HepG2 (cell line): Measurements from ENCODE around the gene IGFBP5. TPM values are rescaled to one million over a fixed set of nuclear protein-coding genes. Genes with fewer than 3 reads are reported as not detected.

Source experiments
- ATAC-seq: fragments of 200-7000 bp; cut with Tn5 transposase; 3 replicates; pipeline ENCODE4 v1.9.1; 2020; ENCODE audit warnings: mild to moderate bottlenecking, moderate library complexity
- BruUV-seq: library from RNA; stranded (reverse); fragments of 400-500 nt; replicated peaks from 2 replicates; lab custom pipeline; 2021; lab: Mats Ljungman, UMichigan
- CTCF ChIA-PET: fragments of 300-600 bp; formaldehyde crosslinking; extraction: SDS; loops from one replicate; lab custom pipeline; 2021; ENCODE audit warnings: low total read pairs, inconsistent platforms, low intra/inter-chr PET ratio; lab: Yijun Ruan, JAX
- POLR2A ChIA-PET: fragments of 350-600 bp; sonication (Branson Sonifier 250); formaldehyde crosslinking; loops from one replicate; lab custom pipeline; 2020; ENCODE audit warnings: antibody characterized with exemption, inconsistent platforms; lab: Yijun Ruan, JAX
- DNase-seq: peaks from one replicate; pipeline ENCODE4 v3.0.0-alpha.2; 2015; ENCODE audit warnings: low spot score
- FAIRE-seq: peaks from 3 replicates; lab custom pipeline; 2011; peaks lifted over from hg19 to GRCh38; lab: Jason Lieb, UNC
- H2AFZ ChIP-seq: one replicate; pipeline ENCODE4 v1.6.1; 2011; ENCODE audit warnings: low read length, inconsistent platforms
- H3K27ac ChIP-seq: fragments of 300-600 bp; 3 replicates; pipeline ENCODE4 v1.8.0; 2011; ENCODE audit warnings: mixed run types, mild to moderate bottlenecking, mixed read lengths, low read length, inconsistent platforms; ENCODE audit not compliant: insufficient read depth; ENCODE audit errors: extremely low read length
- H3K27me3 ChIP-seq, 2 experiments: fragments of 200-600 bp in 1 of 2; 2 replicates in 1 of 2; 3 replicates in 1 of 2; pipeline versions ENCODE4 v1.6.0 to v1.8.0; 2011; ENCODE audit warnings: low read length in 2 of 2, mild to moderate bottlenecking in 2 of 2, moderate library complexity in 2 of 2, inconsistent platforms in 1 of 2; ENCODE audit not compliant: insufficient read depth in 2 of 2, control insufficient read depth in 1 of 2
- H3K36me3 ChIP-seq, 2 experiments: fragments of 200-600 bp in 1 of 2; replicated peaks in 1 of 2; 2 replicates in 1 of 2; 3 replicates in 1 of 2; pipeline versions ENCODE4 v1.5.1 to v1.8.0; 2011; ENCODE audit warnings: low read length in 2 of 2, inconsistent platforms in 1 of 2; ENCODE audit not compliant: insufficient read depth in 2 of 2, control insufficient read depth in 1 of 2
- H3K4me1 ChIP-seq: 2 replicates; pipeline ENCODE4 v1.5.1; 2012; ENCODE audit warnings: low read length, inconsistent platforms; ENCODE audit not compliant: insufficient read depth
- H3K4me2 ChIP-seq: 2 replicates; pipeline ENCODE4 v1.6.0; 2011; ENCODE audit warnings: low read depth, low read length, inconsistent platforms
- H3K4me3 ChIP-seq, 3 experiments: fragments of 200-600 bp in 1 of 3; sonication (generic), shearing (Covaris generic) in 1 of 3; replicated peaks in 1 of 3; 2 replicates each; pipeline ENCODE4 v1.5.1; 2011 to 2016; ENCODE audit warnings: low read length in 3 of 3, inconsistent platforms in 2 of 3, low read depth in 2 of 3, mild to moderate bottlenecking in 2 of 3, control low read depth in 1 of 3, mixed read lengths in 1 of 3; ENCODE audit not compliant: insufficient read depth in 1 of 3
- H3K79me2 ChIP-seq: one replicate; pipeline ENCODE4 v1.6.1; 2011; ENCODE audit warnings: low read length, inconsistent platforms; ENCODE audit not compliant: insufficient read depth
- H3K9ac ChIP-seq: 2 replicates; pipeline ENCODE4 v1.6.0; 2011; ENCODE audit warnings: mild to moderate bottlenecking, low read depth, low read length, inconsistent platforms; ENCODE audit not compliant: insufficient read depth
- H3K9me3 ChIP-seq: 2 replicates; pipeline ENCODE4 v1.5.1; 2012; ENCODE audit warnings: mild to moderate bottlenecking, low read length
- H4K20me1 ChIP-seq: 2 replicates; pipeline ENCODE4 v1.6.0; 2011; ENCODE audit warnings: inconsistent platforms, mild to moderate bottlenecking, low read length, moderate library complexity; ENCODE audit not compliant: insufficient read depth
- ATF3 ChIP-seq: sonication (generic); formaldehyde crosslinking; IDR thresholded peaks from 2 replicates; pipeline ENCODE4 v1.4.0; 2020; ENCODE audit warnings: missing genetic modification reagents
- ATF7 ChIP-seq, 2 experiments: fragments of 450-650 bp in 1 of 2; sonication (generic) in 1 of 2; formaldehyde crosslinking in 1 of 2; IDR thresholded peaks; 2 replicates each; pipeline versions ENCODE4 v1.4.0 to v1.6.1; 2016 to 2020; ENCODE audit warnings: antibody characterized with exemption in 1 of 2, mild to moderate bottlenecking in 1 of 2, missing genetic modification reagents in 1 of 2
- BRF2 ChIP-seq: sonication (generic); formaldehyde crosslinking; IDR thresholded peaks from 2 replicates; pipeline ENCODE4 v1.8.1; 2022; ENCODE audit warnings: mild to moderate bottlenecking, missing genetic modification reagents
- FOSL2 ChIP-seq: sonication (generic); formaldehyde crosslinking; IDR thresholded peaks from 2 replicates; pipeline ENCODE4 v1.4.0; 2020; ENCODE audit warnings: missing genetic modification reagents
- HOMEZ ChIP-seq: IDR thresholded peaks from 2 replicates; pipeline ENCODE4 v1.6.1; 2016; ENCODE audit warnings: low read depth
- JUND ChIP-seq: sonication (generic); formaldehyde crosslinking; IDR thresholded peaks from 2 replicates; pipeline ENCODE4 v1.8.0; 2022; ENCODE audit warnings: mild to moderate bottlenecking, missing genetic modification reagents
- KDM6A ChIP-seq: IDR thresholded peaks from 2 replicates; pipeline ENCODE4 v1.6.1; 2016; ENCODE audit warnings: low read depth
- NFATC3 ChIP-seq: sonication (generic); formaldehyde crosslinking; IDR thresholded peaks from 2 replicates; pipeline ENCODE4 v1.5.1; 2020; ENCODE audit warnings: mild to moderate bottlenecking, missing genetic modification reagents
- NKX3-1 ChIP-seq: sonication (generic); formaldehyde crosslinking; IDR thresholded peaks from 2 replicates; pipeline ENCODE4 v1.5.0; 2020; ENCODE audit warnings: missing genetic modification reagents
- RAD21 ChIP-seq: fragments of 450-650 bp; formaldehyde crosslinking; IDR thresholded peaks from 2 replicates; pipeline ENCODE4 v1.5.0; 2020; ENCODE audit warnings: mild to moderate bottlenecking
- RORA ChIP-seq: sonication (generic); formaldehyde crosslinking; IDR thresholded peaks from 2 replicates; pipeline ENCODE4 v1.5.0; 2020; ENCODE audit warnings: mild to moderate bottlenecking, missing genetic modification reagents, moderate library complexity
- SALL1 ChIP-seq: sonication (generic); formaldehyde crosslinking; IDR thresholded peaks from 2 replicates; pipeline ENCODE4 v1.8.0; 2022; ENCODE audit warnings: mild to moderate bottlenecking, missing genetic modification reagents
- SMC3 ChIP-seq: IDR thresholded peaks from 2 replicates; pipeline ENCODE4 v1.6.1; 2011; ENCODE audit warnings: low read length, improper control_type of control experiment
- STAG1 ChIP-seq: sonication (generic); formaldehyde crosslinking; IDR thresholded peaks from 2 replicates; pipeline ENCODE4 v1.4.0; 2020; ENCODE audit warnings: missing genetic modification reagents
- ZBTB46 ChIP-seq: sonication (generic); formaldehyde crosslinking; IDR thresholded peaks from 2 replicates; pipeline ENCODE4 v1.4.0; 2020; ENCODE audit warnings: mild to moderate bottlenecking, missing genetic modification reagents, borderline replicate concordance
- ZFY ChIP-seq: sonication (generic); formaldehyde crosslinking; IDR thresholded peaks from 2 replicates; pipeline ENCODE4 v1.4.0; 2020; ENCODE audit warnings: missing genetic modification reagents
- ZKSCAN1 ChIP-seq: fragments of 150-350 bp; IDR thresholded peaks from 2 replicates; pipeline ENCODE4 v1.6.1; 2014; ENCODE audit warnings: low read length
- ZNF33A ChIP-seq: sonication (generic); formaldehyde crosslinking; IDR thresholded peaks from 2 replicates; pipeline ENCODE4 v1.5.1; 2020; ENCODE audit warnings: missing genetic modification reagents, mild to moderate bottlenecking, moderate library complexity, borderline replicate concordance
- ZNF724P ChIP-seq: sonication (generic); formaldehyde crosslinking; IDR thresholded peaks from 2 replicates; pipeline ENCODE4 v1.8.0; 2022; ENCODE audit warnings: missing genetic modification reagents, borderline replicate concordance
- whole genome bisulfite sequencing: methylation state at CpG from one replicate; pipeline ENCODE4 v1.1.6; 2017; ENCODE audit warnings: low lambda C conversion rate; 5-methylcytosine and 5-hydroxymethylcytosine counted together
- in situ Hi-C: cut with HindIII; loops from 2 replicates; pipeline ENCODE4 v1.10.0; 2017; ENCODE audit warnings: low pct_unique_long_range_greater_than_20kb; ENCODE audit not compliant: extremely low pct_ligation_motif_present
- intact Hi-C: fragments of 100-400 bp; cut with micrococcal nuclease; formaldehyde crosslinking; loops from one replicate; pipeline ENCODE4 v1.10.0; 2022; ENCODE audit not compliant: unreplicated experiment
- polyA plus RNA-seq, 8 experiments: library from polyadenylated mRNA; depleted of rRNA in 3 of 8; stranded (reverse) in 7 of 8; unstranded in 1 of 8; fragments of >200 nt; fragmentation: Illumina TruSeq in 4 of 8; extraction: Trizol in 4 of 8; gene quantifications; 2 replicates each; pipeline versions ENCODE4 v1.2.1 to v1.2.3, GENCODE V29; 2011 to 2016; ENCODE audit warnings: low read depth in 4 of 8, missing spikeins in 1 of 8, mixed read lengths in 1 of 8; ENCODE audit not compliant: insufficient read depth in 1 of 8
- total RNA-seq, 5 experiments: library from RNA; depleted of rRNA; stranded (reverse); fragments of >200 nt; fragmentation: Illumina TruSeq; extraction: Trizol; gene quantifications; 2 replicates each; pipeline ENCODE4 v1.2.3, GENCODE V29; 2016; ENCODE audit warnings: low read depth in 1 of 5

The IGFBP5 gene
- total and polyA plus RNA-seq, 2 of the 13 experiments (the other 11 are each of a cell fraction or from before 2014, with no cell fraction given) = 0.15 TPM; not detected in 1

GRCh38 chr2:216665242-216665641 lies 30.1 kb downstream of the IGFBP5 start (continued):
- TF ChIP-seq RORA (no peak), NKX3-1 (no peak)

- peaks cover 20% of the 10 kb centered on the region for H3K4me1 ChIP-seq
- no TSS peak for BruUV-seq
- in situ Hi-C loops (loop anchor here (5.0 kb wide), 1 partner anchor 147 kb away; no protein-coding TSS in a partner anchor), intact Hi-C loops (loop anchor here (5.0 kb wide), 1 partner anchor 92 kb away; no protein-coding TSS in a partner anchor)
- H3K27me3 ChIP-seq = peaks cover 0 to 18% of the 10 kb centered on the region in 2 experiments; a peak in 4 of 5 replicates
- H2AFZ ChIP-seq = no peak overlapping the region
- H3K4me3 ChIP-seq = no peak overlapping the region
- WGBS = 9% methylated on average over 6 of the region's 6 CpGs
- no peaks in the 10 kb centered on the region for H3K9me3 ChIP-seq
- FAIRE-seq = no peak
- peak; percentile 63 for ATAC-seq
- no peaks in the 10 kb centered on the region for H3K36me3 ChIP-seq
- H3K79me2 ChIP-seq = no peaks in the 10 kb centered on the region
- no peak for DNase-seq
- H4K20me1 ChIP-seq = no peaks in the 10 kb centered on the region
- H3K9ac ChIP-seq = no peak overlapping the region
- H3K4me2 ChIP-seq = no peak overlapping the region
- ChIA-PET POLR2A (interaction anchor here (0.9 to 2.9 kb wide), 2 partner anchors 13 to 145 kb away, joined by 3 to 8 read pairs; no protein-coding TSS in a partner anchor), CTCF (interaction anchor here (6.8 kb wide), 1 partner anchor 147 kb away, joined by 257 read pairs; no protein-coding TSS in a partner anchor)
- H3K27ac ChIP-seq = no peak overlapping the region
- TF ChIP-seq JUND (peak; percentile 30; the same call in 1 of the 2 replicates), ZFY (CRISPR knock-in tag) (no peak), ZKSCAN1 (no peak), SALL1 (CRISPR knock-in tag) (peak; percentile 40; the same call in 1 of the 2 replicates), STAG1 (CRISPR knock-in tag) (peak; percentile 77), BRF2 (CRISPR knock-in tag) (no peak), KDM6A (CRISPR knock-in tag) (no peak), RAD21 (peak; percentile 51), NFATC3 (CRISPR knock-in tag) (no peak), ATF7 (IDR thresholded peaks at IDR 0.05) (no peak), ATF7 (CRISPR knock-in tag; IDR thresholded peaks at IDR 0.05) (no peak), ZNF33A (no peak), ZNF724P (CRISPR knock-in tag) (peak; percentile 36; the same call in 1 of the 2 replicates), ATF3 (CRISPR knock-in tag) (0 out of 2 replicates have a peak, but pooled peaks have one; percentile 53), ZBTB46 (CRISPR knock-in tag) (no peak), HOMEZ (0 out of 2 replicates have a peak, but pooled peaks have one; percentile 29), SMC3 (peak; percentile 53), FOSL2 (CRISPR knock-in tag) (peak; percentile 95)
Measured at GRCh38 chr2:216664593-216665034, 30.7 kb downstream of the IGFBP5 start.
